ACHN (cell line): ENCODE data around the gene C6orf89.

Source experiments
- DNase-seq: peaks from one replicate; pipeline ENCODE4 v3.0.0-alpha.2; 2015
- in situ Hi-C: cut with HindIII; loops from 2 replicates; pipeline ENCODE4 v1.10.0; 2017; ENCODE audit warnings: low sequenced_read_pairs, low pct_ligation_motif_present, low pct_unique_long_range_greater_than_20kb

C6orf89 gene

GRCh38 chr6:36973190-36973589, 87.4 kb downstream of the C6orf89 start:
- in situ Hi-C loops = no loop called here
- no peak for DNase-seq

- in situ Hi-C loops = no loop called here
- no peak for DNase-seq
Measured at GRCh38 chr6:36973647-36974046, 87.9 kb downstream of the C6orf89 start.

- no peak for DNase-seq
- in situ Hi-C loops = no loop called here
Measured at GRCh38 chr6:36975231-36976006, 89.7 kb downstream of the C6orf89 start.

- no peak for DNase-seq
- in situ Hi-C loops = no loop called here
Measured at GRCh38 chr6:36976007-36976264, 90.2 kb downstream of the C6orf89 start.

- no peak for DNase-seq
- in situ Hi-C loops = no loop called here
Measured at GRCh38 chr6:36976509-36976908, 90.8 kb downstream of the C6orf89 start.

- in situ Hi-C loops = no loop called here
- no peak for DNase-seq
Measured at GRCh38 chr6:36976931-36977330, 91.2 kb downstream of the C6orf89 start.

- in situ Hi-C loops = no loop called here
- DNase-seq = no peak
Measured at GRCh38 chr6:36977470-36977941, 91.8 kb downstream of the C6orf89 start.
